ENCODE data around the gene VAT1. TPM values are rescaled to one million over a fixed set of nuclear protein-coding genes. Genes with fewer than 3 reads are reported as not detected.

VAT1 gene
- total RNA-seq, 2 experiments from 2014 or later = 24.4 to 34.0 TPM

DNA sequence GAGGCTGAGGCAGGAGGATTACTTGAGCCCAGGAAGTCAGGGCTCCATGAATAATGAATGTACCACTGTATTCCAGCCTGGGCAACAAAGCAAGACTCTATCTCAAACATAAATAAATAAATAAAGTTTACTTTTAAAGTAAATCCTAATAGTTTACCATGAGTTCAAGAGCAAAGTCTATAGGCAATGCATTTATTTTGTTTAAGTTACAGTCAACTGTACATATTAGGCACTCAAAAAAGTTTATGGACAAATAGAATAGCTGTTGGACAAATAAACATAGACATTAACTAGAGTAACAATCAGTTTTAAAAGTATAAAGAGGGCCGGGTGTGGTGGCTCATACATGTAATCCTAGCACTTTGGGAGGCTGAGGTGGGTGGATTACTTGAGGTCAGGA lies 54.3 kb downstream of the VAT1 start:
- H3K27me3 Mint-ChIP-seq = no peaks in the 10 kb centered on the region
- no peak overlapping the region for H3K27ac Mint-ChIP-seq

More for the DNA sequence above, 54.3 kb downstream of the VAT1 start:
- POLR2A ChIA-PET = no interaction called here
- peaks cover 5% of the 10 kb centered on the region for H3K36me3 Mint-ChIP-seq
- peaks cover 11% of the 10 kb centered on the region for H3K4me1 Mint-ChIP-seq
- H3K4me3 Mint-ChIP-seq = no peak overlapping the region
- ATAC-seq (ENCODE audit: low read depth) (no peak), DNase-seq (no peak)
- H3K9me3 Mint-ChIP-seq = no peaks in the 10 kb centered on the region

Other genes with a start within 250 kb of the VAT1 start
- gene VPS25, start 248.9 kb downstream of the VAT1 start, total RNA-seq = 10 to 100 TPM; 61.0 to 63.5 TPM
- under 1 TPM; 0.43 to 0.78 TPM for gene WNK4, start 241.8 kb downstream of the VAT1 start, total RNA-seq
- gene COA3, start 223.7 kb downstream of the VAT1 start, total RNA-seq = 10 to 100 TPM; 37.0 to 38.5 TPM
- under 1 TPM in 1 of 2 experiments, not detected in 1; 0.45 TPM for gene CNTD1, start 223.5 kb downstream of the VAT1 start, total RNA-seq
- 10 to 100 TPM; 94.5 to 95.9 TPM for gene BECN1, start 198.1 kb downstream of the VAT1 start, total RNA-seq
- 10 to 100 TPM; 85.0 to 96.6 TPM for gene PSME3, start 189.0 kb downstream of the VAT1 start, total RNA-seq
- gene AOC2, start 177.8 kb downstream of the VAT1 start, total RNA-seq = 1 to 10 TPM; 2.5 to 2.7 TPM
- under 1 TPM; 0.74 to 0.86 TPM for gene AOC3, start 171.2 kb downstream of the VAT1 start, total RNA-seq
- gene G6PC1, start 121.6 kb downstream of the VAT1 start, total RNA-seq = not detected
- 10 to 100 TPM; 39.9 to 43.2 TPM for gene AARSD1, start 57.9 kb downstream of the VAT1 start, total RNA-seq
- under 1 TPM; 0.28 to 0.39 TPM for gene PTGES3L, start 42.3 kb downstream of the VAT1 start, total RNA-seq
- gene RUNDC1, start 41.8 kb downstream of the VAT1 start, total RNA-seq = 10 to 100 TPM; 16.5 to 17.8 TPM
- gene RPL27, start 24.0 kb downstream of the VAT1 start, total RNA-seq = 1,000 to 10,000 TPM; 1,039 to 1,066 TPM
- 10 to 100 TPM; 92.7 to 99.2 TPM for gene IFI35, start 15.6 kb downstream of the VAT1 start, total RNA-seq
- gene RND2, start 2.8 kb upstream of the VAT1 start, total RNA-seq = under 1 TPM in 1 of 2 experiments, not detected in 1; 0.14 TPM
- gene BRCA1, start 103.0 kb upstream of the VAT1 start, total RNA-seq = 10 to 100 TPM; 53.5 to 61.4 TPM
- gene NBR1, start 148.8 kb upstream of the VAT1 start, total RNA-seq = 10 to 100 TPM; 60.5 to 67.4 TPM
- gene TMEM106A, start 189.5 kb upstream of the VAT1 start, total RNA-seq = 10 to 100 TPM; 20.3 TPM
- gene CCDC200, start 206.2 kb upstream of the VAT1 start, total RNA-seq = under 1 TPM in 1 of 2 experiments, not detected in 1; 0.45 TPM
- 1,000 to 10,000 TPM; 7,127 to 8,381 TPM for gene RNU2-1, start 211.6 kb upstream of the VAT1 start, total RNA-seq